Measurements from ENCODE around the gene ECM1.

ECM1 gene

DNA sequence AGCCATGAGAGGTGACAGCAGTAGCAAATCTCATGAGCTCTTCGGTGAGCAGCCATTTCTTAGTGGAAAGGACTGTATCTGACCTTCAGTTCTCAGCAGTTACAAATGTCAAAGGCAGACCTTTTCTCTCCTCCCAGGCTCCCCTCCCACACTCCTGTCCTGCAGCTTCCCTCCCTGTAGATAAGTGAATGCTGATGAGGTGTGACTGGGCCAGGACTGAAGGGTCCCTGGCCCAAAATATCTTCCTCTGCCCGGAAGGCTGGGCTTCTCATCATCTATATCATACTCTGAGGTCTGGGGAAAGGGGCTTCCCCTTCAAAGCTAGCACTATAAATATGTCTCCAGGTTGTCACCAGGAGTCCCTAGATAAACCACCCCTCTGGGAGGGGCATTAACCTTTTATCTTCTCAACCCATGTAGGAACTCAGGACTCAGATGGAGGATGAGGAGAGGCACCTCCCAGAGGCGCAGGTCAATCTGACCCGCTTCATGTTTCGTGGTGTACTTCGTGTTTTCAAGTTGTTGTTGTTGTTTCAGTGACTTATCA, 37.6 kb downstream of the ECM1 start:
- DNase-seq: no peak

DNA sequence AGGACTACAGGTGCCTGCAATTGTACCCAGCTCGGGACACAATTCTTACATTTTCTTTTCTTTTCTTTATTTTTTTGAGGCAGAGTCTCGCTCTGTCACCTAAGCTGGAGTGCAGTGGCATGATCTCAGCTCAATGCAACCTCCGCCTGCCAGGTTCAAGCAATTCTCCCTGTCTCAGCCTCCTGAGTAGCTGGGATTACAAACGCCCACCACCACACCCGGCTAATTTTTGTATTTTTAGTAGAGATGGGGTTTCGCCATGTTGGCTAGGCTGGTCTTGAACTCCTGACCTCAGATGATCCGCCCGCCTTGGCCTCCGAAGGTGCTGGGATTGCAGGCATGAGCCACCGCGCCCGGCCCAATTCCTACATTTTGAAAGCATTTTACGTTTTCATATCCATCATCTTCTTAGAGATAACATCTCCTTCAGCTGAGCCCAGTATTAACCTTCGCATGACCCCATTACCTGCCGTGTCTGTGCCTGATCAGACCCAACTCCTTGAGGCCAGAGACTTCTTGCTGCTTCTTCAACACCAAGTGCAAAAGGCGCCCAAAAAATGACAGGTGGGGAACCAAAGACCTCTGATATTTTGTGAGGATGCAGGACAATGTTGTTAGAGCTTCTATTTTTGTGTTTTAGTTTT, 38.5 kb downstream of the ECM1 start:
- no peak for DNase-seq

DNA sequence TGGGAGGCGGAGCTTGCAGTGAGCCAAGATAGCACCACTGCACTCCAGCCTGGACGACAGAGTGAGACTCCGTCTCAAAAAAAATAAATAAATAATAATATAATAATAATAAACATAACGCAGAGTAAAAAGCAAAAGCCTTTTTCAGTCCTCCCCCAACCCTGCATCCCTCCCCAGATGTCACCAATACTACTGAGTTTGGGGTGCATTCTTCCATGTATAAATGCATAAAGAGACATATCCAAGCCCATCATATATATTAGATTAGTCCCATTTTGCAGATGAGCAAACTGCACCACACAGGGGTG, 40.4 kb downstream of the ECM1 start:
- no peak for DNase-seq

DNA sequence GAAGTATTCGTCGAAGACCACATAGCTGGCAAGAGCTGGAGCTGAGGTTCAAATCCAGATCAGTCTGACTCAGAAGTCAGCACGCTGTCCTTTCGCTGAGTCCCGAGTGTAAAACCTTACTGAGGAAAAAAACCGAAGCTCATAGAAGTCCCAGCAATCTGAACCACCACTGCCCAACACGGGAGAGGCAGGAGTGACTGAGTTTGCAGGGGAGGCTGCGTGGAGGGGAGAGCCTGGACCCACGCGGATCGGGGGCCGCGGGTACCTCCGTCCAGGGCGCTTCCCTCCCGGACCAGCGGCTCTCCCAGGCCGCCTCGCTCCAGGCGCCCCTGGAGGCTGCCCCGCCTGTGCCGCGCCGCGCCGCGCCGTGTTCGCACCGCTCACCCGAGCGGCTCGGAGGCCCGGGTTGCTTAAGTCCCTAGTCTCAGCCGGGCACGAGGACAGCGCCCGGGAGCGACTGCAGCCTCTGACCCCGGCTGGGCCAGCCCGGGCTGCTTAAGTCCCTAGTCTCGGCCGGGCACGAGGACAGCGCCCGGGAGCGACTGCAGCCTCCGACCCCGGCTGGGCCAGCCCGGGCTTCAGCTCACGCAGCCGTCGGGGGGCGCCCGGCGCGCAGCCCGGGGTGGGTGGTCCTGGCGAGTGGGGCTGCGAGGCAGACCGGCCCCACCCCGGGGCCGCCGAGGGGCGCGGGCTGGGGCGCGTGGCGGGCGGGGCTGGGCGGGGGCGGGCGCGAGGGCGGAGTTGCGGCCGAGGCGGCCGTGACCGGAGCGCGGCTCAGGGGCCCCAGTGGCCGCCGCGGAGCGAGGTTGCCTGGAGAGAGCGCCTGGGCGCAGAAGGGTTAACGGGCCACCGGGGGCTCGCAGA, 41.0 kb downstream of the ECM1 start, which contains the start of gene ADAMTSL4:
Gene ADAMTSL4 (plus strand): TSS at position 777 of the 864 bp plus-strand sequence. CDS start 2,881 bp downstream, outside the sequence.
- peak; percentile 72 for DNase-seq

DNA sequence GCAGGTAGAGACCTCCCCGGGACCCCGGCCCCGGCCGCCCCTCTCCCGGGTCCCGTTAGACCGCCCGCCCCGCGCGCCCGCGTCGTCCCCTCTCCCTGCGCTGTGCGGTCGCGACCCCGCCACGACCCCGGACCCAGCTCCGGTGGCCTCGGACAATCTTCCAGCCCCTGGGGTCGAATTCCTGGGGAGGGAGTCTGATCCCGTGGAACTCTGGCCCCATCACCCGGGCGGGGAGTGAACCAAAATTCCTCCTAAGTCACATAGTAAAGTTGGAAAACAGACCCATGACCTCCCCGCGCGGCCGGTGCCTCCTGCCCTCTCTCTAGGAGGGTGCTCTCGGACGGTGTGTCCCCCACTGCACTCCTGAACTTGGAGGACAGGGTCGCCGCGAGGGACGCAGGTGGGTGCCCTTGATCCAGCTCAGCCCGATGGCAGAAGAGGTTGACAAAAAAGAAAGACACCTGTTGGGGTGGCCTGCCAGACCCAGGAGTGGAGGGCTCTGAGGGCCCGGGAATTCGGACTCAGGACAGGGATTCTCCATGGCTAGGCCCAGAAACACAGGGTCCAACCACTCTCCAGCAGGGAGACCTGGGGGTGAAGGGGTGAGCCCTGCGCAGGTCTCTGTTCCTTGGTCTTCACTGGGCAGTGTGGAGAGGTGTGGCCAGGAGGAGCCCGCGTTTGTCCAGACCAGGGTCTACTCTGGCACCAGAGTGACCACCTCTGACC, 41.8 kb downstream of the ECM1 start:
- DNase-seq: no peak

DNA sequence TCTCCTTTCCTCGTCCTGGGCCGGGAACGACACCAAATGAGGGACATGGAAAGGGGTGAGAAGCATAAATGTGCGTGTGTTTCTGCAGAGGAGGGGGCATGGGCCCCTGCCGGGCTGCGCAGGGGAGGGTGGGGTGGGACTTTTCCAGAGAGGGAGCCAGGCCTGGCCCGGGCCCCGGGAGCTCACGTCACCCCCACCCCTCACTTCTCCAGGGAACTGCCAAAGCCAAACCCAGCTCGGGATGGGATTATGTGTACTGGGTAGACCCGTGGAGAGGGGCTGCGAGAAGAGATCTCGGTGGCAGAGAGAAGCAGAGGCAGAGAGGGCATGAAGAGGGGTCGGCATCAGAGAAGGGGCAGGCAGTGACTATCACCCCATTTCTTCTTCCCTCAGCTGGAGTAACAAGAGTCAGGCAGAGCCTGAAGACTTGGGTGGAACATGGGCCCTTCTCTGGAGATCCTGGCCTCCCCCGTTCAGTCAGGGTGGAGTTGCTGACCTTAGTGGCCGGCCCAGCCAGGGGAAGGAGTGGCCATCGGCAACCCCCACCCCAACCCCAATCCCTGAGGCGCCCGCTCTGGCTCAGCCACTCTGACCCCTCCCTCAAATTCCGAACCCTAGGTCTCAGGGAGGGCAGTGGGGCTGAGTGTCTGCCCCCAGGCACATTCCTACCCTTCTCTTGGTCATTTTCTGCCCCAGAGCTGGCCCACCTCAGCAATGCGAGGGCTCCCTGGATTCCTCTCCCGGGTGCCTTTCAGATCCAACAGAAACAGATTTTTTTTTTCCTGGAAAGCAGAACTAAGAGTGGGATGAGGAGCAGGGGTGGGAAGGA, 42.5 kb downstream of the ECM1 start:
- DNase-seq: no peak

DNA sequence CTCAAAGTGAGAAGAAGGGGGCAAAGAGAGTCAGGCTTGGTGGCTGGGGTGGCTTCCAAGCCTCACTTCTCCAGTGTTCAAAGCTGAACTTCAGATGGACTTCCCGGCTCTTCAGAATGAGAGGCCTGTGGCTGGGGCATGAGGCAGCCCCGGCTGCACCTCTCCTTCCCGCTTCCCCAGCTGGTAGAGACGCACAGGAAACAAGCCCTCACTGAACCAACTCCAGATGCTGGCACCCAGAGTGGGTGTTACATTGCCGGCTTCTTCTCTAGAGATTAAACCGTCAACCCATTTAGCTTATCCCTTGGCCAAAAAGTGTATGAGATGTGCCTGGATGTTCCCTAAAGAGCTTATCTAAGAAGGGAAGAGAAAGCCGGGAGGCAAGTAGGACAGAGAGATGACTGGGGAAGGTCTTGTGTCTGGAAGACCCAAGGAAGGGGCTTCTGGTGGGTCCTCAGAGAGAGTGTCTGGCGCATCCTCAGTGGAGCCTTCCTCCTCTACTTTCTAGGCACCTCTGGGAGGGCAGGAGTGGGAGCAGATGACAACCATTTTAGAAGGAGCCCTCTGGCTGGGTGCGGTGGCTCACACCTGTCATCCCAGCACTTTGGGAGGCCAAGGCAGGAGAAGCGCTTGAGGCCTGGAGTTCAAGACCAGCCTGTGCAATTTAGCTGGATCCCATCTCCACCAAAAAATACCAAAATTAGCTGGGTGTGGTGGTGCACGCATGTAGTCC, 43.3 kb downstream of the ECM1 start:
- DNase-seq: no peak

DNA sequence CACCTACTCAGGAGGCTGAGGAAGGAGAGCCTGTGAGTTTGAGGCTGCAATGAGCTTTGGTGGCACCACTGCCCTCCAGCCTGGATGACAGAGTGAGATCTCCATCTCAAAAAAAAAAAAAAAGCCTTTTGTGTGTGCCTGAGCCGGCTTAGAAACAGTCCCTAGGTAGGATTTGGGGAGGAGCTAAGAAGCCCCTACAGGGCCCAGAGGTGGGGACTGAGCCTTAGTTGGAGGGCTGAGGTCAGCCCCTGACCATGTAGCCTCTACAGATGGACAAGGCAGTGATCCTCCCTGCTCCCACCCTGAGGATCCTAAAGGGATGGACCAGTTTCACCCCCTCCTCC, 43.8 kb downstream of the ECM1 start:
- DNase-seq: no peak

DNA sequence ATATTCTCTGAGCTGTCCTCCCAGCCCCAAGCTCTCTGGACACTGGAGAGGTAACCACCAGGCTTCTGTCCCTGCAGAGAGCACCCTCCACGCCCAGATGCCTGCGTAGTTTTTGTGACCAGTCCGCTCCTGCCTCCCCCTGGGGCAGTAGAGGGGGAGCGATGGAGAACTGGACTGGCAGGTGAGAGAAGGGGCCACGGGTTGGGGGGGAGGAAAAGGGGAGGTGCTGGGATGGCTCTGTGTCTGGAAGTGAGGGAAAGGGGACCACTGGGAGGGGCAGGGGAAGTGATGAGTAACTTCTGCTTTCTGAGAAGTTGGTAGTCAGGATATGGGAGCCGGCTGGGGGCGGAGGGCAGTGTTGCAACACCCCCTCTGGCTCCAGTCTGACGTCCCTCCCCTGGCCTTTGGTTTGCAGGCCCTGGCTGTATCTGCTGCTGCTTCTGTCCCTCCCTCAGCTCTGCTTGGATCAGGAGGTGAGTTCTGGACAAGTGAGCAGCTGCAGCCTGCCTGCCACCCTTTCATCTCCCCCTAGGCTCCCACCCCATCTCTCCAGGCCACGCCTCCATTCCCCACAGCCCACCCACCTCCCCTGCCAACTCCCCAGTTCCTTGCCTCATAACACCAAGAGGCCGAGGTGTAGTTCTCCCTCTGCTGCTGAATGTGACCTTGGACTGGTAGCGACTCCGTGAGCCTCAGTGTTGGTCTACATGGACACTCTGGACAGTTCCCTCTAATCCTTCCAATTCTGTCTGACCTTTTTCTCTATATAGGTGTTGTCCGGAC, 44.4 kb downstream of the ECM1 start:
- DNase-seq: peak; percentile 80

DNA sequence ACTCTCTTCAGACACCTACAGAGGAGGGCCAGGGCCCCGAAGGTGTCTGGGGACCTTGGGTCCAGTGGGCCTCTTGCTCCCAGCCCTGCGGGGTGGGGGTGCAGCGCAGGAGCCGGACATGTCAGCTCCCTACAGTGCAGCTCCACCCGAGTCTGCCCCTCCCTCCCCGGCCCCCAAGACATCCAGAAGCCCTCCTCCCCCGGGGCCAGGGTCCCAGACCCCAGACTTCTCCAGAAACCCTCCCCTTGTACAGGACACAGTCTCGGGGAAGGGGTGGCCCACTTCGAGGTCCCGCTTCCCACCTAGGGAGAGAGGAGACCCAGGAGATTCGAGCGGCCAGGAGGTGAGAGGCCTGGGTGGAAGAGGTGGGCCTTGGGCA, 45.0 kb downstream of the ECM1 start:
- no peak for DNase-seq

DNA sequence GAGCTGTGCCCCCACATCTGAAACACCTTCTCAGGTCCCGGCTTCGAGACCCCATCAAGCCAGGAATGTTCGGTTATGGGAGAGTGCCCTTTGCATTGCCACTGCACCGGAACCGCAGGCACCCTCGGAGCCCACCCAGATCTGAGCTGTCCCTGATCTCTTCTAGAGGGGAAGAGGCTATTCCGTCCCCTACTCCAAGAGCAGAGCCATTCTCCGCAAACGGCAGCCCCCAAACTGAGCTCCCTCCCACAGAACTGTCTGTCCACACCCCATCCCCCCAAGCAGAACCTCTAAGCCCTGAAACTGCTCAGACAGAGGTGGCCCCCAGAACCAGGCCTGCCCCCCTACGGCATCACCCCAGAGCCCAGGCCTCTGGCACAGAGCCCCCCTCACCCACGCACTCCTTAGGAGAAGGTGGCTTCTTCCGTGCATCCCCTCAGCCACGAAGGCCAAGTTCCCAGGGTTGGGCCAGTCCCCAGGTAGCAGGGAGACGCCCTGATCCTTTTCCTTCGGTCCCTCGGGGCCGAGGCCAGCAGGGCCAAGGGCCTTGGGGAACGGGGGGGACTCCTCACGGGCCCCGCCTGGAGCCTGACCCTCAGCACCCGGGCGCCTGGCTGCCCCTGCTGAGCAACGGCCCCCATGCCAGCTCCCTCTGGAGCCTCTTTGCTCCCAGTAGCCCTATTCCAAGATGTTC, 45.6 kb downstream of the ECM1 start:
- no peak for DNase-seq

DNA sequence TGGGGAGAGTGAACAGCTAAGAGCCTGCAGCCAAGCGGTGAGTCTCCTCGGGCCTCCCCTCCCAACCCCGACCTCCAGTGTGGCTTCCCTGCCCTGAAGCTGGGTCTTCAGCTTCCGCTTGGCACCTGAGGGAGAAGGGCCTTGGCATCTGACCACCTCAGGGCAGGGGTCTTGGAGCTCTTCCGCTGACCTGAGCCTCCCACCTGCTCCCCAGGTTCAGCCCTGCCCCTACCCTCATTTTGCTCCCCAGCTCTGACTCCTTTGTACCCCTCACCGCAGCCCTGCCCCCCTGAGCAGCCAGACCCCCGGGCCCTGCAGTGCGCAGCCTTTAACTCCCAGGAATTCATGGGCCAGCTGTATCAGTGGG, 46.2 kb downstream of the ECM1 start:
- no peak for DNase-seq

DNA sequence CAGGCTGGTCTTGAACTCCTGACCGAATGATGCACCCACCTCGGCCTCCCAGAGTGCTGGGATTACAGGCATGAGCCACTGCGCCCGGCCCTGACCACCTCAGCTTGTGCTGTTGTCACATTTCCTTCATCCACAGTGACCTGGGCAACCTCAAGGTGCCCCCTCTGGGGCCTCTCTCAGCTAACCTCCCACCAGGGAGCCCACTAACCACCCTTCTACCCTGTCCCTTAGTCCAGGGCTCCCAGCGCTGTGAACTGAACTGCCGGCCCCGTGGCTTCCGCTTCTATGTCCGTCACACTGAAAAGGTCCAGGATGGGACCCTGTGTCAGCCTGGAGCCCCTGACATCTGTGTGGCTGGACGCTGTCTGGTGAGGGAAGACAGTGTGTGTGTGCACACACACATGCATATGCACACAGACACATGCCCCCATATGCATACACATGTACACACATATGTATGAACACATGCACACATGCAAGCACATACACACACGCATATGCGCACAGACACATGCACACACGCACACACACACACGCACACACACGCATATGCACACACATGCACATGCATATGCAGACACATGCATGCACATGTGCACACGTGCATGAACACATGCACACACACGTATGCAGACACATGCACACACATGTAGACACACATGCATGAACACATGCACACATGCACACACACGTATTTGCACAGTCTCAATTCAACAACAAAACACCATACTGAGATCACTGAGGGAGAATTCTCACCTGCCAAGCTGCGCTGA, 47.5 kb downstream of the ECM1 start:
- DNase-seq: no peak

DNA sequence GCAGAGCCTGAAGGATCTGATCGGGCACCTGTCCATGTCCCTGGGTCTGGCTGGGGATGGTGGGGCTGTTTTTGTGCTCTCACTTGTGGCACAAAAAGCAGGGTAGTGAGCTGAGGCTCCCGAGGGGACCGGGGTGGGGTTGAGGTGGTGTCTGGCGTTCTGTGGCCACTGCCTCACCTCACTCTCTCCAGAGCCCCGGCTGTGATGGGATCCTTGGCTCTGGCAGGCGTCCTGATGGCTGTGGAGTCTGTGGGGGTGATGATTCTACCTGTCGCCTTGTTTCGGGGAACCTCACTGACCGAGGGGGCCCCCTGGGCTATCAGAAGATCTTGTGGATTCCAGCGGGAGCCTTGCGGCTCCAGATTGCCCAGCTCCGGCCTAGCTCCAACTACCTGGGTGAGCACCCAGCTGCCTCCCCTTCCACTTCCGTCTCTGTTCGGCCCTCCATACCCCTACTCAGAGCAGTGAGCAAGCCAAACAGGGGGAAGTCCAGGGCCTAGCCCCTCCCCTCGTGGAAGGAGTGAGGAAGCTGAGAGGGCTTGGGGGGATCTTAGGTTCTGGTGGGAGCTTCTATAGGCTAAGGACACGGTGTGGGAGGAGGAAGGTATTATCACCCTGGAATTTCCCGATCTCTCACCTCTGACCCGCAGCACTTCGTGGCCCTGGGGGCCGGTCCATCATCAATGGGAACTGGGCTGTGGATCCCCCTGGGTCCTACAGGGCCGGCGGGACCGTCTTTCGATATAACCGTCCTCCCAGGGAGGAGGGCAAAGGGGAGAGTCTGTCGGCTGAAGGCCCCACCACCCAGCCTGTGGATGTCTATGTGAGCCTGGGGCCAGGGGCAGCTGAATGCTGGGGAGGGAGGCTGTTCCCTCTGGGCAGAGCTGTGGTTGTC, 48.3 kb downstream of the ECM1 start:
- no peak for DNase-seq

DNA sequence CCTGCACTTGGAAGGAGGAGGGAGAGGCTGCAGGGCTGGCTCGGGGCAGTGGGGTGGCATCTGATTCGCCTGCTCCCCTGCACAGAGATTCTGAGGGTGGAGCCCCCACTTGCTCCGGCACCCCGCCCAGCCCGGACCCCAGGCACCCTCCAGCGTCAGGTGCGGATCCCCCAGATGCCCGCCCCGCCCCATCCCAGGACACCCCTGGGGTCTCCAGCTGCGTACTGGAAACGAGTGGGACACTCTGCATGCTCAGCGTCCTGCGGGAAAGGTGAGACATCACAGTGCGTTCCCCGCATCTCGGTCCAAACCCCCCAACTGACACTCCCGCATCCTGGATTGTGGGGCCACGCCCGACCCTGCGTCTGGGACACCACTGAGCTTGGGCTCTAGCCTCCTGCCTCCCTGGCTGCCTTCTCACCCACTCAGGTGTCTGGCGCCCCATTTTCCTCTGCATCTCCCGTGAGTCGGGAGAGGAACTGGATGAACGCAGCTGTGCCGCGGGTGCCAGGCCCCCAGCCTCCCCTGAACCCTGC, 49.2 kb downstream of the ECM1 start:
- no peak for DNase-seq

DNA sequence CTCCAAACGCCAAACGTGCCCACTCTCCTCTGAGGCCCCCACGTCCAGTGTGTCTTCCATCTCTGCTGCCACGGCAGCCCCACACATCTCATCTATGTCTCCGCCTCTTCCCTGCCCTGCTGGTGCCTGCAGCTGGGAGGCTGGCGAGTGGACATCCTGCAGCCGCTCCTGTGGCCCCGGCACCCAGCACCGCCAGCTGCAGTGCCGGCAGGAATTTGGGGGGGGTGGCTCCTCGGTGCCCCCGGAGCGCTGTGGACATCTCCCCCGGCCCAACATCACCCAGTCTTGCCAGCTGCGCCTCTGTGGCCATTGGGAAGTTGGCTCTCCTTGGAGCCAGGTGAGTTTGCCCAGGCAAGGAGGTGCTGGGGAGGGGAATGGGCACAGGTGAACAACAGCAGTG, 49.9 kb downstream of the ECM1 start:
- DNase-seq: no peak

DNA sequence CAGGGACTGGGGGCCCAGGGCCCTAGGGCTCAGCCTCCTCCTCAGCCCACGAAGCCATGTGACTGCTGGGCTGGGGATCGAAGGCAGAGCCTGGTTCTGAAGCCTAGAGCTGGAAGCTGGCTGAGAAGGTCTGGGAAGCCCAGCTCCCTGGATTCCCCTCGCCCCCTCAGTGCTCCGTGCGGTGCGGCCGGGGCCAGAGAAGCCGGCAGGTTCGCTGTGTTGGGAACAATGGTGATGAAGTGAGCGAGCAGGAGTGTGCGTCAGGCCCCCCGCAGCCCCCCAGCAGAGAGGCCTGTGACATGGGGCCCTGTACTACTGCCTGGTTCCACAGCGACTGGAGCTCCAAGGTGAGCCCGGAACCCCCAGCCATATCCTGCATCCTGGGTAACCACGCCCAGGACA, 50.4 kb downstream of the ECM1 start:
- no peak for DNase-seq
